ENCODE results near the gene MCTP1. TPM values are rescaled to one million over a fixed set of nuclear protein-coding genes. Genes with fewer than 3 reads are reported as not detected.

MCTP1 gene
- total and polyA plus RNA-seq, 2 of the 8 experiments (the other 6 are each of a cell fraction or from before 2014, with no cell fraction given), result 0.56 to 3.4 TPM

GRCh38 chr5:94776167-94776566 is 508.7 kb downstream of the MCTP1 start (continued):
- TF ChIP-seq EGR1 (IDR thresholded peaks at IDR 0.05; ENCODE audit: borderline replicate concordance, low read depth, low read length), result no peak
- TF ChIP-seq GABPA (IDR thresholded peaks at IDR 0.05; ENCODE audit: borderline replicate concordance, insufficient read depth, low read length), result no peak
- TF ChIP-seq, protein P1, sequence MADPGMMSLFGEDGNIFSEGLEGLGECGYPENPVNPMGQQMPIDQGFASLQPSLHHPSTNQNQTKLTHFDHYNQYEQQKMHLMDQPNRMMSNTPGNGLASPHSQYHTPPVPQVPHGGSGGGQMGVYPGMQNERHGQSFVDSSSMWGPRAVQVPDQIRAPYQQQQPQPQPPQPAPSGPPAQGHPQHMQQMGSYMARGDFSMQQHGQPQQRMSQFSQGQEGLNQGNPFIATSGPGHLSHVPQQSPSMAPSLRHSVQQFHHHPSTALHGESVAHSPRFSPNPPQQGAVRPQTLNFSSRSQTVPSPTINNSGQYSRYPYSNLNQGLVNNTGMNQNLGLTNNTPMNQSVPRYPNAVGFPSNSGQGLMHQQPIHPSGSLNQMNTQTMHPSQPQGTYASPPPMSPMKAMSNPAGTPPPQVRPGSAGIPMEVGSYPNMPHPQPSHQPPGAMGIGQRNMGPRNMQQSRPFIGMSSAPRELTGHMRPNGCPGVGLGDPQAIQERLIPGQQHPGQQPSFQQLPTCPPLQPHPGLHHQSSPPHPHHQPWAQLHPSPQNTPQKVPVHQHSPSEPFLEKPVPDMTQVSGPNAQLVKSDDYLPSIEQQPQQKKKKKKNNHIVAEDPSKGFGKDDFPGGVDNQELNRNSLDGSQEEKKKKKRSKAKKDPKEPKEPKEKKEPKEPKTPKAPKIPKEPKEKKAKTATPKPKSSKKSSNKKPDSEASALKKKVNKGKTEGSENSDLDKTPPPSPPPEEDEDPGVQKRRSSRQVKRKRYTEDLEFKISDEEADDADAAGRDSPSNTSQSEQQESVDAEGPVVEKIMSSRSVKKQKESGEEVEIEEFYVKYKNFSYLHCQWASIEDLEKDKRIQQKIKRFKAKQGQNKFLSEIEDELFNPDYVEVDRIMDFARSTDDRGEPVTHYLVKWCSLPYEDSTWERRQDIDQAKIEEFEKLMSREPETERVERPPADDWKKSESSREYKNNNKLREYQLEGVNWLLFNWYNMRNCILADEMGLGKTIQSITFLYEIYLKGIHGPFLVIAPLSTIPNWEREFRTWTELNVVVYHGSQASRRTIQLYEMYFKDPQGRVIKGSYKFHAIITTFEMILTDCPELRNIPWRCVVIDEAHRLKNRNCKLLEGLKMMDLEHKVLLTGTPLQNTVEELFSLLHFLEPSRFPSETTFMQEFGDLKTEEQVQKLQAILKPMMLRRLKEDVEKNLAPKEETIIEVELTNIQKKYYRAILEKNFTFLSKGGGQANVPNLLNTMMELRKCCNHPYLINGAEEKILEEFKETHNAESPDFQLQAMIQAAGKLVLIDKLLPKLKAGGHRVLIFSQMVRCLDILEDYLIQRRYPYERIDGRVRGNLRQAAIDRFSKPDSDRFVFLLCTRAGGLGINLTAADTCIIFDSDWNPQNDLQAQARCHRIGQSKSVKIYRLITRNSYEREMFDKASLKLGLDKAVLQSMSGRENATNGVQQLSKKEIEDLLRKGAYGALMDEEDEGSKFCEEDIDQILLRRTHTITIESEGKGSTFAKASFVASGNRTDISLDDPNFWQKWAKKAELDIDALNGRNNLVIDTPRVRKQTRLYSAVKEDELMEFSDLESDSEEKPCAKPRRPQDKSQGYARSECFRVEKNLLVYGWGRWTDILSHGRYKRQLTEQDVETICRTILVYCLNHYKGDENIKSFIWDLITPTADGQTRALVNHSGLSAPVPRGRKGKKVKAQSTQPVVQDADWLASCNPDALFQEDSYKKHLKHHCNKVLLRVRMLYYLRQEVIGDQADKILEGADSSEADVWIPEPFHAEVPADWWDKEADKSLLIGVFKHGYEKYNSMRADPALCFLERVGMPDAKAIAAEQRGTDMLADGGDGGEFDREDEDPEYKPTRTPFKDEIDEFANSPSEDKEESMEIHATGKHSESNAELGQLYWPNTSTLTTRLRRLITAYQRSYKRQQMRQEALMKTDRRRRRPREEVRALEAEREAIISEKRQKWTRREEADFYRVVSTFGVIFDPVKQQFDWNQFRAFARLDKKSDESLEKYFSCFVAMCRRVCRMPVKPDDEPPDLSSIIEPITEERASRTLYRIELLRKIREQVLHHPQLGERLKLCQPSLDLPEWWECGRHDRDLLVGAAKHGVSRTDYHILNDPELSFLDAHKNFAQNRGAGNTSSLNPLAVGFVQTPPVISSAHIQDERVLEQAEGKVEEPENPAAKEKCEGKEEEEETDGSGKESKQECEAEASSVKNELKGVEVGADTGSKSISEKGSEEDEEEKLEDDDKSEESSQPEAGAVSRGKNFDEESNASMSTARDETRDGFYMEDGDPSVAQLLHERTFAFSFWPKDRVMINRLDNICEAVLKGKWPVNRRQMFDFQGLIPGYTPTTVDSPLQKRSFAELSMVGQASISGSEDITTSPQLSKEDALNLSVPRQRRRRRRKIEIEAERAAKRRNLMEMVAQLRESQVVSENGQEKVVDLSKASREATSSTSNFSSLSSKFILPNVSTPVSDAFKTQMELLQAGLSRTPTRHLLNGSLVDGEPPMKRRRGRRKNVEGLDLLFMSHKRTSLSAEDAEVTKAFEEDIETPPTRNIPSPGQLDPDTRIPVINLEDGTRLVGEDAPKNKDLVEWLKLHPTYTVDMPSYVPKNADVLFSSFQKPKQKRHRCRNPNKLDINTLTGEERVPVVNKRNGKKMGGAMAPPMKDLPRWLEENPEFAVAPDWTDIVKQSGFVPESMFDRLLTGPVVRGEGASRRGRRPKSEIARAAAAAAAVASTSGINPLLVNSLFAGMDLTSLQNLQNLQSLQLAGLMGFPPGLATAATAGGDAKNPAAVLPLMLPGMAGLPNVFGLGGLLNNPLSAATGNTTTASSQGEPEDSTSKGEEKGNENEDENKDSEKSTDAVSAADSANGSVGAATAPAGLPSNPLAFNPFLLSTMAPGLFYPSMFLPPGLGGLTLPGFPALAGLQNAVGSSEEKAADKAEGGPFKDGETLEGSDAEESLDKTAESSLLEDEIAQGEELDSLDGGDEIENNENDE (IDR thresholded peaks at IDR 0.05; ENCODE audit: insufficient replicate concordance, low read length), result no peak
- TF ChIP-seq SRF (IDR thresholded peaks at IDR 0.05; ENCODE audit: low read depth, low read length), result no peak

Data from H1 (cell line).